Activated CD4-positive, alpha-beta T cell treated with anti-CD3 and anti-CD28 coated beads, Interleukin-2, Interleukin-4, amounts not matched to agents 100 ng/mL and 50 ng/mL, durations not matched to agents 16 hours and 8 hours (primary cell): ENCODE results near the gene MRC2.

ENCODE experiments used
- DNase-seq: peaks from one replicate; pipeline ENCODE4 v3.0.0-alpha.2; 2020; ENCODE audit warnings: low spot score

The MRC2 gene

GRCh38 chr17:62637809-62638208 is 10.3 kb downstream of the MRC2 start:
- DNase-seq: no peak

- no peak for DNase-seq
Observed at GRCh38 chr17:62641153-62641552, 13.7 kb downstream of the MRC2 start.

GRCh38 chr17:62641951-62642350 is 14.5 kb downstream of the MRC2 start:
- no peak for DNase-seq

GRCh38 chr17:62643496-62643895 is 16.0 kb downstream of the MRC2 start:
- no peak for DNase-seq

- no peak for DNase-seq
Observed at GRCh38 chr17:62644487-62645173, 17.2 kb downstream of the MRC2 start.

GRCh38 chr17:62648251-62648955 is 20.9 kb downstream of the MRC2 start:
- no peak for DNase-seq

GRCh38 chr17:62648956-62649294 is 21.5 kb downstream of the MRC2 start:
- no peak for DNase-seq

- DNase-seq: no peak
Observed at GRCh38 chr17:62649570-62649969, 22.1 kb downstream of the MRC2 start.

- no peak for DNase-seq
Observed at GRCh38 chr17:62650587-62650986, 23.1 kb downstream of the MRC2 start.

GRCh38 chr17:62652251-62653001 is 25.0 kb downstream of the MRC2 start:
- DNase-seq: peak; percentile 46

- DNase-seq: peak; percentile 96
Observed at GRCh38 chr17:62653002-62653825, 25.7 kb downstream of the MRC2 start.

GRCh38 chr17:62653826-62654761 is 26.6 kb downstream of the MRC2 start:
- peak; percentile 6 for DNase-seq

GRCh38 chr17:62655656-62656055 is 28.2 kb downstream of the MRC2 start:
- no peak for DNase-seq

- no peak for DNase-seq
Observed at GRCh38 chr17:62656446-62656845, 29.0 kb downstream of the MRC2 start.

- no peak for DNase-seq
Observed at GRCh38 chr17:62657145-62657665, 29.7 kb downstream of the MRC2 start.

- DNase-seq: no peak
Observed at GRCh38 chr17:62657690-62658089, 30.2 kb downstream of the MRC2 start.

GRCh38 chr17:62658136-62658920 is 30.9 kb downstream of the MRC2 start:
- no peak for DNase-seq

- no peak for DNase-seq
Observed at GRCh38 chr17:62660629-62661118, 33.2 kb downstream of the MRC2 start.

GRCh38 chr17:62661337-62661736 is 33.9 kb downstream of the MRC2 start:
- DNase-seq: no peak

- DNase-seq: no peak
Observed at GRCh38 chr17:62662855-62663254, 35.4 kb downstream of the MRC2 start.
